CD4-positive, alpha-beta T cell (primary cell): ENCODE results near the gene COQ2. TPM values are rescaled to one million over a fixed set of nuclear protein-coding genes. Genes with fewer than 3 reads are reported as not detected.

Source experiments
- ATAC-seq: fragments of 200-7000 bp; cut with Tn5 transposase; one replicate; pipeline ENCODE4 v1.10.0; 2022; ENCODE audit warnings: mild to moderate bottlenecking; ENCODE audit not compliant: poor library complexity
- CTCF ChIA-PET: fragments of 350-600 bp; sonication (Branson Sonifier 250); formaldehyde crosslinking; loops from one replicate; lab custom pipeline; 2021; ENCODE audit warnings: antibody characterized with exemption, inconsistent platforms; lab: Charles Lee
- POLR2A ChIA-PET: fragments of 350-600 bp; sonication (Branson Sonifier 250); formaldehyde crosslinking; loops from one replicate; lab custom pipeline; 2021; ENCODE audit warnings: antibody characterized with exemption, inconsistent platforms; lab: Charles Lee
- DNase-seq, 14 experiments: peaks; one replicate each; pipeline ENCODE4 v3.0.0-alpha.2; 2013 to 2020; ENCODE audit warnings: mixed read lengths in 2 of 14
- H3K27ac ChIP-seq, 2 donors: one replicate each; pipeline versions ENCODE4 v1.5.1 to v1.7.0; 2013; ENCODE audit warnings: low read length in 2 of 2, low read depth in 1 of 2, mild to moderate bottlenecking in 1 of 2
- H3K27me3 ChIP-seq, 2 experiments: 1 replicate in 1 of 2; 2 replicates in 1 of 2; pipeline versions ENCODE4 v1.6.1 to v1.7.0; 2013; ENCODE audit warnings: low read length in 2 of 2, control low read depth in 1 of 2, mild to moderate bottlenecking in 1 of 2, moderate library complexity in 1 of 2; ENCODE audit not compliant: insufficient read depth in 2 of 2, control insufficient read depth in 1 of 2
- H3K36me3 ChIP-seq: one replicate; pipeline ENCODE4 v1.6.1; 2013; ENCODE audit warnings: low read length, control low read depth; ENCODE audit not compliant: insufficient read depth
- H3K4me1 ChIP-seq: one replicate; pipeline ENCODE4 v1.6.1; 2013; ENCODE audit warnings: low read length, control low read depth; ENCODE audit not compliant: insufficient read depth
- H3K4me3 ChIP-seq: one replicate; pipeline ENCODE4 v1.5.1; 2013; ENCODE audit warnings: mild to moderate bottlenecking, low read length, moderate library complexity
- H3K9me3 ChIP-seq, 2 experiments: 1 replicate in 1 of 2; 2 replicates in 1 of 2; pipeline versions ENCODE4 v1.6.1 to v1.7.0; 2013; ENCODE audit warnings: low read length in 2 of 2, mild to moderate bottlenecking in 2 of 2, control low read depth in 1 of 2, moderate library complexity in 1 of 2; ENCODE audit not compliant: control insufficient read depth in 1 of 2, insufficient read depth in 1 of 2
- H3K27ac Mint-ChIP-seq: one replicate; pipeline ENCODE4 v1.8.0; 2020; ENCODE audit warnings: mixed read lengths
- H3K27me3 Mint-ChIP-seq: one replicate; pipeline ENCODE4 v1.8.0; 2021; ENCODE audit warnings: mixed read lengths
- H3K36me3 Mint-ChIP-seq: one replicate; pipeline ENCODE4 v1.8.0; 2021; ENCODE audit warnings: low read depth, mixed read lengths
- H3K4me1 Mint-ChIP-seq: one replicate; pipeline ENCODE4 v1.8.0; 2021; ENCODE audit warnings: low read depth, mixed read lengths
- H3K4me3 Mint-ChIP-seq: one replicate; pipeline ENCODE4 v1.8.0; 2020; ENCODE audit warnings: mild to moderate bottlenecking, mixed read lengths
- H3K9me3 Mint-ChIP-seq: one replicate; pipeline ENCODE4 v1.8.0; 2020; ENCODE audit warnings: mixed read lengths
- CTCF ChIP-seq: fragments of 200-600 bp; IDR thresholded peaks from one replicate; pipeline ENCODE4 v1.8.0; 2022; ENCODE audit warnings: antibody characterized with exemption, mild to moderate bottlenecking
- intact Hi-C, 2 experiments: fragments of 100-400 bp; cut with DNase I in 1 of 2; cut with micrococcal nuclease in 1 of 2; formaldehyde crosslinking; loops; one replicate each; pipeline versions ENCODE4 v1.15.1 to v1.9.0; 2023 to 2025; cut with DNase I, micrococcal nuclease
- total RNA-seq, 174 experiments: library from RNA in 2 of 174; stranded (reverse) in 2 of 174; gene quantifications; one replicate each; pipeline ENCODE4 v1.2.3 and lab custom pipeline; 2021 to 2026

The COQ2 gene
- total RNA-seq, 2 experiments from 2014 or later: 9.2 to 10.1 TPM

DNA sequence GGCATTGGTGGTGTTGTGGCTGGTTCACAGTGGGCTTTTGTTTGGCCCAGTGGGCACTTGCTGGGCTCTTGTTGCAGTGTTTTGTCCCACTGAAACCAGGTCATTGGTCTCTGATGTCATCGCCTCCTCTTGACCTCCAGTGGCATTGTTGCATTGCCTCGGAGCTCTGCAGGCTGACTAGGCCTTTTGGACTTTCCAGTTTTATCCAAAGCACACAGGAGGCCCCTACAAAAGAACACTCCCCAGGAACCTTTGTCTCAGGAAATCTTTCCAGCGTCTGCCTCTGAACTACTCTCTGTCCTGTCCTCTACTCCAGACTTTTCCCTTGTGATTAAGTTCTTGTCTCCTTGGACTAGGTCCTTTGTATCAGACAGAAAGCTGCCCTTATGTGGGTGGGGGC lies 54.8 kb downstream of the COQ2 start:
- Mint-ChIP-seq H3K27ac (no peak overlapping the region), H3K36me3 (no peaks in the 10 kb centered on the region), H3K9me3 (no peaks in the 10 kb centered on the region), H3K4me1 (peaks cover 33% of the 10 kb centered on the region), H3K27me3 (no peaks in the 10 kb centered on the region), H3K4me3 (no peak overlapping the region)
- Histone ChIP-seq H3K27me3 (no peaks in the 10 kb centered on the region), H3K4me3 (no peak overlapping the region), H3K27ac (no peak overlapping the region), H3K9me3 (no peaks in the 10 kb centered on the region), H3K4me1 (peaks cover 15% of the 10 kb centered on the region), H3K36me3 (no peaks in the 10 kb centered on the region)
- DNase-seq (no peak), ATAC-seq (no peak)
- no peak for TF ChIP-seq CTCF
- POLR2A ChIA-PET: interaction anchor here (1.0 kb wide), 1 partner anchor 12 kb away, joined by 3 read pairs; no protein-coding TSS in a partner anchor
- CTCF ChIA-PET: no interaction called here
- intact Hi-C loops: no loop called here

GRCh38 chr4:83228231-83228630 lies 56.4 kb downstream of the COQ2 start:
- ATAC-seq (no peak), DNase-seq (no peak)
- POLR2A ChIA-PET: no interaction called here
- Histone ChIP-seq H3K4me3 (no peak overlapping the region), H3K27me3 (no peaks in the 10 kb centered on the region), H3K27ac (no peak overlapping the region), H3K4me1 (peaks cover 17% of the 10 kb centered on the region), H3K9me3 (no peaks in the 10 kb centered on the region), H3K36me3 (no peaks in the 10 kb centered on the region)
- Mint-ChIP-seq H3K27me3 (no peaks in the 10 kb centered on the region), H3K9me3 (no peaks in the 10 kb centered on the region), H3K4me3 (no peak overlapping the region), H3K36me3 (no peaks in the 10 kb centered on the region), H3K4me1 (peaks cover 29% of the 10 kb centered on the region), H3K27ac (no peak overlapping the region)
- intact Hi-C loops: no loop called here
- CTCF ChIA-PET: no interaction called here
- TF ChIP-seq CTCF: no peak

- CTCF ChIA-PET: interaction anchor here (1.3 to 1.6 kb wide), 2 partner anchors 14 to 28 kb away, joined by 3 read pairs; no protein-coding TSS in a partner anchor
- H3K9me3 ChIP-seq: no peaks in the 10 kb centered on the region
- no peak overlapping the region for H3K4me3 Mint-ChIP-seq
- no peak for DNase-seq
- intact Hi-C loops: no loop called here
- no peak for TF ChIP-seq CTCF
- POLR2A ChIA-PET: interaction anchor here (1.6 kb wide), 1 partner anchor 10 kb away, joined by 4 read pairs; no protein-coding TSS in a partner anchor
- no peak overlapping the region for H3K4me3 ChIP-seq
- no peaks in the 10 kb centered on the region for H3K36me3 Mint-ChIP-seq
- no peaks in the 10 kb centered on the region for H3K9me3 Mint-ChIP-seq
- no peak for ATAC-seq
- no peak overlapping the region for H3K27ac ChIP-seq
- H3K27me3 Mint-ChIP-seq: no peaks in the 10 kb centered on the region
- H3K4me1 Mint-ChIP-seq: peaks cover 16% of the 10 kb centered on the region
- peaks cover 21% of the 10 kb centered on the region for H3K4me1 ChIP-seq
- H3K36me3 ChIP-seq: no peaks in the 10 kb centered on the region
- H3K27me3 ChIP-seq: no peaks in the 10 kb centered on the region
- no peak overlapping the region for H3K27ac Mint-ChIP-seq
Observed at GRCh38 chr4:83224502-83225197, 59.9 kb downstream of the COQ2 start.
